ENCODE data around the gene SERPINC1. TPM values are rescaled to one million over a fixed set of nuclear protein-coding genes. Genes with fewer than 3 reads are reported as not detected.

Gene SERPINC1
- 0.22 TPM in 1 of 2 replicates, not detected in the other for total RNA-seq

GRCh38 chr1:173917149-173917548 is at the start of gene SERPINC1:
Gene SERPINC1 (minus strand): TSS chr1:173917327. CDS start chr1:173917259, 68 bp downstream.

GRCh38 chr1:173868266-173869020 is 48.7 kb downstream of the SERPINC1 start, which contains the start of gene ZBTB37:
Gene ZBTB37 (plus strand): TSS chr1:173868380. CDS start chr1:173870226, 1,846 bp downstream.

GRCh38 chr1:173867753-173868265 is 49.3 kb downstream of the SERPINC1 start, which contains the start of gene GAS5:
Gene GAS5 (minus strand): TSS chr1:173867989.

Other genes with a start within 250 kb of the SERPINC1 start
- gene ANKRD45, start 247.5 kb downstream of the SERPINC1 start, total RNA-seq: under 0.01 TPM in 1 of 2 replicates, not detected in the other
- 40.1 and 44.3 TPM in 2 replicates for gene KLHL20, start 202.3 kb downstream of the SERPINC1 start, total RNA-seq
- 9.1 and 10.5 TPM in 2 replicates for gene DARS2, start 92.7 kb downstream of the SERPINC1 start, total RNA-seq
- gene CENPL, start 92.4 kb downstream of the SERPINC1 start, total RNA-seq: 4.7 and 5.3 TPM in 2 replicates
- gene GAS5, start 49.3 kb downstream of the SERPINC1 start, total RNA-seq: 542 and 586 TPM in 2 replicates
- 4.9 and 5.2 TPM in 2 replicates for gene ZBTB37, start 48.9 kb downstream of the SERPINC1 start, total RNA-seq
- 14.7 and 17.1 TPM in 2 replicates for gene RC3H1, start 105.0 kb upstream of the SERPINC1 start, total RNA-seq
- 37.5 and 38.9 TPM in 2 replicates for gene RABGAP1L, start 242.2 kb upstream of the SERPINC1 start, total RNA-seq

Measured in dermis lymphatic vessel endothelial cell (primary cell).